HepG2 (cell line): ENCODE data around the gene LIPC. TPM values are rescaled to one million over a fixed set of nuclear protein-coding genes. Genes with fewer than 3 reads are reported as not detected.

Experiments used
- ATAC-seq: fragments of 200-7000 bp; cut with Tn5 transposase; 3 replicates; pipeline ENCODE4 v1.9.1; 2020; ENCODE audit warnings: mild to moderate bottlenecking, moderate library complexity
- BruUV-seq: library from RNA; stranded (reverse); fragments of 400-500 nt; replicated peaks from 2 replicates; lab custom pipeline; 2021; lab: Mats Ljungman, UMichigan
- CTCF ChIA-PET: fragments of 300-600 bp; formaldehyde crosslinking; extraction: SDS; loops from one replicate; lab custom pipeline; 2021; ENCODE audit warnings: low total read pairs, inconsistent platforms, low intra/inter-chr PET ratio; lab: Yijun Ruan, JAX
- POLR2A ChIA-PET: fragments of 350-600 bp; sonication (Branson Sonifier 250); formaldehyde crosslinking; loops from one replicate; lab custom pipeline; 2020; ENCODE audit warnings: antibody characterized with exemption, inconsistent platforms; lab: Yijun Ruan, JAX
- DNase-seq: peaks from one replicate; pipeline ENCODE4 v3.0.0-alpha.2; 2015; ENCODE audit warnings: low spot score
- FAIRE-seq: peaks from 3 replicates; lab custom pipeline; 2011; peaks lifted over from hg19 to GRCh38; lab: Jason Lieb, UNC
- H2AFZ ChIP-seq: one replicate; pipeline ENCODE4 v1.6.1; 2011; ENCODE audit warnings: low read length, inconsistent platforms
- H3K27ac ChIP-seq: fragments of 300-600 bp; 3 replicates; pipeline ENCODE4 v1.8.0; 2011; ENCODE audit warnings: mixed run types, mild to moderate bottlenecking, mixed read lengths, low read length, inconsistent platforms; ENCODE audit not compliant: insufficient read depth; ENCODE audit errors: extremely low read length
- H3K27me3 ChIP-seq, 2 experiments: fragments of 200-600 bp in 1 of 2; 2 replicates in 1 of 2; 3 replicates in 1 of 2; pipeline versions ENCODE4 v1.6.0 to v1.8.0; 2011; ENCODE audit warnings: low read length in 2 of 2, mild to moderate bottlenecking in 2 of 2, moderate library complexity in 2 of 2, inconsistent platforms in 1 of 2; ENCODE audit not compliant: insufficient read depth in 2 of 2, control insufficient read depth in 1 of 2
- H3K36me3 ChIP-seq, 2 experiments: fragments of 200-600 bp in 1 of 2; replicated peaks in 1 of 2; 2 replicates in 1 of 2; 3 replicates in 1 of 2; pipeline versions ENCODE4 v1.5.1 to v1.8.0; 2011; ENCODE audit warnings: low read length in 2 of 2, inconsistent platforms in 1 of 2; ENCODE audit not compliant: insufficient read depth in 2 of 2, control insufficient read depth in 1 of 2
- H3K4me1 ChIP-seq: 2 replicates; pipeline ENCODE4 v1.5.1; 2012; ENCODE audit warnings: low read length, inconsistent platforms; ENCODE audit not compliant: insufficient read depth
- H3K4me2 ChIP-seq: 2 replicates; pipeline ENCODE4 v1.6.0; 2011; ENCODE audit warnings: low read depth, low read length, inconsistent platforms
- H3K4me3 ChIP-seq, 3 experiments: fragments of 200-600 bp in 1 of 3; sonication (generic), shearing (Covaris generic) in 1 of 3; replicated peaks in 1 of 3; 2 replicates each; pipeline ENCODE4 v1.5.1; 2011 to 2016; ENCODE audit warnings: low read length in 3 of 3, inconsistent platforms in 2 of 3, low read depth in 2 of 3, mild to moderate bottlenecking in 2 of 3, control low read depth in 1 of 3, mixed read lengths in 1 of 3; ENCODE audit not compliant: insufficient read depth in 1 of 3
- H3K79me2 ChIP-seq: one replicate; pipeline ENCODE4 v1.6.1; 2011; ENCODE audit warnings: low read length, inconsistent platforms; ENCODE audit not compliant: insufficient read depth
- H3K9ac ChIP-seq: 2 replicates; pipeline ENCODE4 v1.6.0; 2011; ENCODE audit warnings: mild to moderate bottlenecking, low read depth, low read length, inconsistent platforms; ENCODE audit not compliant: insufficient read depth
- H3K9me3 ChIP-seq: 2 replicates; pipeline ENCODE4 v1.5.1; 2012; ENCODE audit warnings: mild to moderate bottlenecking, low read length
- H4K20me1 ChIP-seq: 2 replicates; pipeline ENCODE4 v1.6.0; 2011; ENCODE audit warnings: inconsistent platforms, mild to moderate bottlenecking, low read length, moderate library complexity; ENCODE audit not compliant: insufficient read depth
- CTCF ChIP-seq: sonication (generic); formaldehyde crosslinking; IDR thresholded peaks from 2 replicates; pipeline ENCODE4 v1.5.0; 2020; ENCODE audit warnings: mild to moderate bottlenecking, missing genetic modification reagents, moderate library complexity
- MAFK ChIP-seq, 2 experiments: IDR thresholded peaks in 1 of 2; conservative IDR thresholded peaks in 1 of 2; 2 replicates each; pipeline ENCODE4 v1.6.1; 2011; ENCODE audit warnings: improper control_type of control experiment in 2 of 2, low read length in 2 of 2
- MLLT10 ChIP-seq: sonication (generic); formaldehyde crosslinking; IDR thresholded peaks from 2 replicates; pipeline ENCODE4 v1.4.0; 2020; ENCODE audit warnings: missing genetic modification reagents
- NPAS2 ChIP-seq: sonication (generic); formaldehyde crosslinking; IDR thresholded peaks from 2 replicates; pipeline ENCODE4 v1.8.0; 2022; ENCODE audit warnings: mild to moderate bottlenecking, missing genetic modification reagents, borderline replicate concordance
- SETDB1 ChIP-seq: sonication (generic); formaldehyde crosslinking; IDR thresholded peaks from 2 replicates; pipeline ENCODE4 v1.5.1; 2020; ENCODE audit warnings: missing genetic modification reagents, mild to moderate bottlenecking, borderline replicate concordance
- SOX13 ChIP-seq, 3 experiments: fragments of 450-650 bp in 1 of 3; sonication (generic) in 1 of 3; formaldehyde crosslinking in 1 of 3; IDR thresholded peaks in 2 of 3; conservative IDR thresholded peaks in 1 of 3; 2 replicates each; pipeline versions ENCODE4 v1.5.0 to v1.6.1; 2016 to 2020; ENCODE audit warnings: antibody characterized with exemption in 1 of 3, mild to moderate bottlenecking in 1 of 3, missing compliant biosample characterization in 1 of 3, missing genetic modification reagents in 1 of 3, moderate library complexity in 1 of 3
- THRA ChIP-seq: sonication (generic); formaldehyde crosslinking; IDR thresholded peaks from 2 replicates; pipeline ENCODE4 v1.4.0; 2020; ENCODE audit warnings: missing genetic modification reagents, borderline replicate concordance
- ZBTB37 ChIP-seq: sonication (generic); formaldehyde crosslinking; IDR thresholded peaks from 2 replicates; pipeline ENCODE4 v1.4.0; 2020; ENCODE audit warnings: mild to moderate bottlenecking, missing genetic modification reagents
- ZEB1 ChIP-seq: IDR thresholded peaks from 2 replicates; pipeline ENCODE4 v1.6.1; 2012; ENCODE audit warnings: mild to moderate bottlenecking, low read depth, inconsistent platforms; ENCODE audit not compliant: insufficient replicate concordance
- ZIK1 ChIP-seq: sonication (generic); formaldehyde crosslinking; IDR thresholded peaks from 2 replicates; pipeline ENCODE4 v1.5.0; 2020; ENCODE audit warnings: mild to moderate bottlenecking, low read depth, missing genetic modification reagents, borderline replicate concordance
- ZNF383 ChIP-seq: sonication (generic); formaldehyde crosslinking; IDR thresholded peaks from 2 replicates; pipeline ENCODE4 v1.4.0; 2020; ENCODE audit warnings: missing genetic modification reagents, mild to moderate bottlenecking, borderline replicate concordance
- ZNF737 ChIP-seq: sonication (generic); formaldehyde crosslinking; IDR thresholded peaks from 2 replicates; pipeline ENCODE4 v1.5.0; 2020; ENCODE audit warnings: missing genetic modification reagents, mild to moderate bottlenecking, borderline replicate concordance
- ZNF800 ChIP-seq: sonication (generic); formaldehyde crosslinking; IDR thresholded peaks from 2 replicates; pipeline ENCODE4 v1.4.0; 2020; ENCODE audit warnings: missing genetic modification reagents
- ZNF879 ChIP-seq: sonication (generic); formaldehyde crosslinking; IDR thresholded peaks from 2 replicates; pipeline ENCODE4 v1.8.1; 2023; ENCODE audit warnings: missing genetic modification reagents
- whole genome bisulfite sequencing: methylation state at CpG from one replicate; pipeline ENCODE4 v1.1.6; 2017; ENCODE audit warnings: low lambda C conversion rate; 5-methylcytosine and 5-hydroxymethylcytosine counted together
- in situ Hi-C: cut with HindIII; loops from 2 replicates; pipeline ENCODE4 v1.10.0; 2017; ENCODE audit warnings: low pct_unique_long_range_greater_than_20kb; ENCODE audit not compliant: extremely low pct_ligation_motif_present
- intact Hi-C: fragments of 100-400 bp; cut with micrococcal nuclease; formaldehyde crosslinking; loops from one replicate; pipeline ENCODE4 v1.10.0; 2022; ENCODE audit not compliant: unreplicated experiment
- polyA plus RNA-seq, 8 experiments: library from polyadenylated mRNA; depleted of rRNA in 3 of 8; stranded (reverse) in 7 of 8; unstranded in 1 of 8; fragments of >200 nt; fragmentation: Illumina TruSeq in 4 of 8; extraction: Trizol in 4 of 8; gene quantifications; 2 replicates each; pipeline versions ENCODE4 v1.2.1 to v1.2.3, GENCODE V29; 2011 to 2016; ENCODE audit warnings: low read depth in 4 of 8, missing spikeins in 1 of 8, mixed read lengths in 1 of 8; ENCODE audit not compliant: insufficient read depth in 1 of 8
- total RNA-seq, 5 experiments: library from RNA; depleted of rRNA; stranded (reverse); fragments of >200 nt; fragmentation: Illumina TruSeq; extraction: Trizol; gene quantifications; 2 replicates each; pipeline ENCODE4 v1.2.3, GENCODE V29; 2016; ENCODE audit warnings: low read depth in 1 of 5

The LIPC gene
- total and polyA plus RNA-seq, 2 of the 13 experiments (the other 11 are each of a cell fraction or from before 2014, with no cell fraction given) = 26.0 to 38.0 TPM

- no peak for FAIRE-seq
- POLR2A ChIA-PET = interaction anchor here (0.9 to 2.1 kb wide), 5 partner anchors 19 to 116 kb away, joined by 3 to 14 read pairs (median 7); partner anchors contain the start of gene LIPC
- no peak overlapping the region for H2AFZ ChIP-seq
- TF ChIP-seq SOX13 (IDR thresholded peaks at IDR 0.05) (no peak), SOX13 (CRISPR knock-in tag; conservative IDR thresholded peaks at IDR 0.05 in 1 of 2, IDR thresholded peaks at IDR 0.05 in 1 of 2) (no peak), ZEB1 (no peak), MAFK (conservative IDR thresholded peaks at IDR 0.05 in 1 of 2, IDR thresholded peaks at IDR 0.05 in 1 of 2; ENCODE audit: low read length in 2 of 2) (no peak), ZIK1 (CRISPR knock-in tag) (no peak), CTCF (CRISPR knock-in tag) (no peak), THRA (no peak), ZNF800 (no peak), SETDB1 (CRISPR knock-in tag) (no peak), ZNF383 (CRISPR knock-in tag) (no peak), NPAS2 (no peak), ZNF737 (no peak), ZNF879 (no peak), ZBTB37 (CRISPR knock-in tag) (no peak), MLLT10 (CRISPR knock-in tag) (no peak)
Measured at GRCh38 chr15:58547628-58548307, 116.0 kb downstream of the LIPC start.

More at GRCh38 chr15:58547628-58548307, 116.0 kb downstream of the LIPC start:
- Histone ChIP-seq H3K9ac (no peak overlapping the region), H3K4me3 (no peak overlapping the region), H3K9me3 (no peaks in the 10 kb centered on the region), H4K20me1 (no peaks in the 10 kb centered on the region), H3K4me2 (no peak overlapping the region), H3K4me1 (peaks cover 49% of the 10 kb centered on the region), H3K27ac (no peak overlapping the region), H3K36me3 (peaks cover 1 to 6% of the 10 kb centered on the region in 2 experiments; a peak in 2 of 5 replicates), H3K79me2 (no peaks in the 10 kb centered on the region), H3K27me3 (no peaks in the 10 kb centered on the region)
- BruUV-seq = no TSS peak
- 93% methylated on average over 9 of the region's 9 CpGs for WGBS
- in situ Hi-C loops = loop anchor here (5.0 kb wide), 1 partner anchor 75 kb away; no protein-coding TSS in a partner anchor
- intact Hi-C loops = loop anchor here (2.0 kb wide), 1 partner anchor 27 kb away; no protein-coding TSS in a partner anchor
- CTCF ChIA-PET = no interaction called here
- ATAC-seq (no peak), DNase-seq (no peak)
